ENCODE measurements around the gene PIAS4. TPM values are rescaled to one million over a fixed set of nuclear protein-coding genes. Genes with fewer than 3 reads are reported as not detected.
A peak's percentile ranks its signal among the peaks of the same experiment; 100 is the strongest.

The PIAS4 gene
- total and polyA plus RNA-seq, 10 of the 15 experiments (the other 5 are each of a cell fraction or from before 2014, with no cell fraction given), result 0.13 to 25.1 (median 11.3) TPM

GRCh38 chr19:4009990-4010807, 2.7 kb downstream of the PIAS4 start:
- H3K27me3 ChIP-seq (replicated peaks in 1 of 2; ENCODE audit: control insufficient read depth in 2 of 2, insufficient read depth in 2 of 2, low read length in 1 of 2), result no peaks in the 10 kb centered on the region
- ChIA-PET RAD21 (ENCODE audit: unreplicated experiment) (no interaction called here), CTCF (interaction anchor here (1.5 kb wide), 1 partner anchor 20 kb away, joined by 4 read pairs; no protein-coding TSS in a partner anchor), POLR2A (interaction anchor here (0.6 kb wide), 1 partner anchor 221 kb away, joined by 4 read pairs; no protein-coding TSS in a partner anchor), SMC1A (ENCODE audit: uncharacterized antibody, unreplicated experiment) (no interaction called here)
- peaks cover 7% of the 10 kb centered on the region; the same call in 1 of the 2 replicates for H3K4me1 ChIP-seq (ENCODE audit: control insufficient read depth, insufficient read depth, low read length)
- no peak overlapping the region for H2AFZ ChIP-seq (ENCODE audit: control insufficient read depth, low read depth, low read length)
- H3K79me2 ChIP-seq (ENCODE audit: control insufficient read depth, insufficient read depth, low read length), result peaks cover 34% of the 10 kb centered on the region
- no peaks in the 10 kb centered on the region for H4K20me1 ChIP-seq (ENCODE audit: control insufficient read depth, insufficient read depth)
- no peaks in the 10 kb centered on the region for H3K9me3 ChIP-seq (replicated peaks; ENCODE audit: control insufficient read depth, insufficient read depth, low read length)
- no peak overlapping the region for H3K9ac ChIP-seq (ENCODE audit: control insufficient read depth, insufficient read depth, low read length)
- peak overlapping the region; percentile 22; the same call in 1 of the 2 replicates for H3K4me2 ChIP-seq (ENCODE audit: control insufficient read depth, insufficient read depth)
- FAIRE-seq, result no peak
- in situ Hi-C loops (cut with MboI), result no loop called here
- no peak overlapping the region for H3K4me3 ChIP-seq
- DNase-seq (ENCODE audit: low read depth, low spot score), result no peak
- TF ChIP-seq SMC3 (IDR thresholded peaks at IDR 0.05; ENCODE audit: borderline replicate concordance, low read length) (no peak), FOXM1 (IDR thresholded peaks at IDR 0.05; ENCODE audit: low read depth, low read length) (no peak), CHD1 (IDR thresholded peaks at IDR 0.05; ENCODE audit: low read depth, low read length) (no peak), SIX5 (IDR thresholded peaks at IDR 0.05; ENCODE audit: low read depth, low read length, severe bottlenecking) (no peak), CREB1 (IDR thresholded peaks at IDR 0.05; ENCODE audit: low read depth) (no peak), GATAD2B (conservative IDR thresholded peaks at IDR 0.05; ENCODE audit: low read depth) (no peak), JUND (IDR thresholded peaks at IDR 0.05; ENCODE audit: low read depth, low read length) (no peak), MYC (IDR thresholded peaks at IDR 0.05; ENCODE audit: insufficient read depth, insufficient read length, insufficient replicate concordance, low read length, severe bottlenecking) (no peak), RB1 (IDR thresholded peaks at IDR 0.05; ENCODE audit: borderline replicate concordance) (no peak), PRDM15 (CRISPR knock-in tag; IDR thresholded peaks at IDR 0.05) (no peak), USF1 (IDR thresholded peaks at IDR 0.05; ENCODE audit: borderline replicate concordance, extremely low read length, insufficient read depth, low read depth, low read length) (no peak), HDAC6 (IDR thresholded peaks at IDR 0.05; ENCODE audit: unreplicated experiment) (no peak)
- ATAC-seq, result no peak
- peaks cover 0 to 15% of the 10 kb centered on the region in 2 experiments; a peak in 2 of 4 replicates for H3K36me3 ChIP-seq (ENCODE audit: control insufficient read depth in 2 of 2, insufficient read depth in 2 of 2, low read length in 1 of 2)
- no TSS peak for BruUV-seq (replicated peaks)
- 92% methylated on average over 24 of the region's 24 CpGs for WGBS (ENCODE audit: insufficient coverage, insufficient replicate concordance, low lambda C conversion rate, missing lambda C conversion rate)
- intact Hi-C loops (cut with micrococcal nuclease; ENCODE audit: unreplicated experiment), result no loop called here
- H3K27ac ChIP-seq (ENCODE audit: control insufficient read depth, insufficient read depth), result no peak overlapping the region
